HG03159 (cell line): ENCODE results near the gene SPEM2.

ENCODE experiments used
- ATAC-seq: cut with Tn5 transposase; IDR thresholded peaks from one replicate; pipeline ENCODE4 v1.9.1; 2021; ENCODE audit warnings: mild to moderate bottlenecking, moderate library complexity; ENCODE audit not compliant: unreplicated experiment

SPEM2 gene

DNA sequence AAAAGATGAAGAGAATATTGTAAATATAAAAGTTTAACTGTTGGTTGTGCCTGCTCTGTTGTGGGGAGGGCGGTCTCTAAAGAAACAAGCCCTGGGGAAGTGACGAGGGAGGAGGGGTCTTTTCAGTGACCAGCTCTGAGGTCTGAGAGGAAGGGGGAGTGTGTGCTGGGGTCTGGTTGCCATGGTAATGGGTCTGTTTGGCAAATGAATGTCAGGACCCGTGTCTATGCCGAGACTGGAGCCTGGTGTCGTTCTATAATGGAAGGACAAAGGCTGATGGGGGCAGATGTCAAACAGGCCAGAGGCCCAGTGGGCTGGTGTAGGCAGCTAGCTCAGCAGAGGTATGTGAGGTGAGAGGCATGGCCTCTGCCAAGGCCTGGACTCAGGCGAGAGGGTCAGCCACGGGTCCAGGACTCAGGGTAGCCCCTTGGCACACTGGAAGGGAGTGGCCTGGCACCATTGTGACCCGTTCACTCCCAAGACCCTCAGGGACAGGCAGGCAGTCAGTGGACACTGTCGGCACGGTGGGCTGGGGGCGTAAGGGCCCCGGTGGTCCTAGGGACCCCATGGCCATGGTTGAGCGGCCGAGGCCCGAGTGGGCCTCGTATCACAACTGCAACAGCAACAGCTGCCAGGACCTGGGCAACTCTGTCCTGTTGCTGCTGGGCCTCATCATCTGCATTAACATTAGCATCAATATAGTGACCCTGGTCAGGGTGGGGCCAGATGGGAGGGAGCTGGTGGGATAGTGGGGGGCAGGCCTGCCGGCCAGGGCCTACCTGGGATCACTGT, 5.4 kb upstream of the SPEM2 start, which contains the start of gene SPEM1:
SPEM1 (plus strand) TSS at position 506 of the 792 bp plus-strand sequence; CDS start at position 567, 61 bp downstream.
- ATAC-seq = no peak

DNA sequence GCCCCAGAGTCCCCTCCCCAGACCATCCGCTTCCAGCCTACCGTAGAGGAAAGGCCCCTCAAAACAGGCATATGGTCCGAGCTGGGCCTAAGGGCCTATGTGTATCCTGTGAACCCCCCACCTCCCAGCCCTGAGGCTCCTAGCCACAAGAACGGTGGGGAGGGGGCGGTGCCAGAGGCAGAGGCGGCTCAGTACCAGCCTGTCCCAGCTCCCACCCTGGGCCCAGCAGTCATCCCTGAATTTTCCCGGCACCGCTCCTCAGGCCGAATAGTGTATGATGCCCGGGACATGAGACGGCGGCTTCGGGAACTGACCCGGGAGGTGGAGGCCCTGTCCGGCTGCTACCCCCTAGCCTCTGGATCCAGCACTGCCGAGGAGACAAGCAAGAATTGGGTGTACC, 4.2 kb upstream of the SPEM2 start:
- ATAC-seq = no peak

DNA sequence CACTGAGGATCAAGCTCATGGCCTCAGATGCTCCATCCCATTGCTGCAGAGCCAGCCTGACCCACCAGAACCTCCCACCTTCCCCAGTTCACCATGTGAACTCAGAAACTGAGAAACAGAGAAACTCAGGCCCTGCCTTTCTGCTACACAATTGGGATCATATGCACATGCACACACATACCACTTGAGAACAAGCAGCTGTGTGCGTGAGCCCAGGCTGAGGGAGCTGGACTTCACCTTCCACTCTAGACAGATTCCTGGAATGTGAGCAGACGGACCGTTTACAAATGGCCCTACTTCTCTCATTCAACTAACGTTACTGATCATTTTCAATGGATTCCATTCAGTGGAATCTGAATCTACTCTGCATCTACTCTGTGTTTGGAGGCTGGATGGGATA, 1.7 kb upstream of the SPEM2 start:
- ATAC-seq = no peak

DNA sequence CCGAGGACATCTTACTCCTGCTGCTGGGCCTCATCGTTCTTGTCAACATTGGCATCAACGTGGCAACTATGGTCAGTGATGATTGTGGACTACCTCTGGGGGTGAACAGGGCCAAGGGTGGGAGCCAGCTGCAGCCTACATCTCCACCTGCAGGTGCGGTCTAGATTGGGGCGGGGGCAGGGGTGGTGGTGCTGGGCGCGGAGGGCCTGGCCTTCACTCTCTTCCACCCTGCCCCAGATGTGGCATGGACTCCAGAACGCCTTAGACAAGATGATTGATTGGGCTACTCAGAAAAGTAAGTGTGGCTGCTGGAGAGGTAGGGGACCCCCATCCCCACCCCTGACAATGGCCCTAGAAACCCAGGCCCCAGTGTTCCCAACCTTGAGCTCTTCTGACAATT, 340 bp downstream of the SPEM2 start:
- ATAC-seq = no peak

DNA sequence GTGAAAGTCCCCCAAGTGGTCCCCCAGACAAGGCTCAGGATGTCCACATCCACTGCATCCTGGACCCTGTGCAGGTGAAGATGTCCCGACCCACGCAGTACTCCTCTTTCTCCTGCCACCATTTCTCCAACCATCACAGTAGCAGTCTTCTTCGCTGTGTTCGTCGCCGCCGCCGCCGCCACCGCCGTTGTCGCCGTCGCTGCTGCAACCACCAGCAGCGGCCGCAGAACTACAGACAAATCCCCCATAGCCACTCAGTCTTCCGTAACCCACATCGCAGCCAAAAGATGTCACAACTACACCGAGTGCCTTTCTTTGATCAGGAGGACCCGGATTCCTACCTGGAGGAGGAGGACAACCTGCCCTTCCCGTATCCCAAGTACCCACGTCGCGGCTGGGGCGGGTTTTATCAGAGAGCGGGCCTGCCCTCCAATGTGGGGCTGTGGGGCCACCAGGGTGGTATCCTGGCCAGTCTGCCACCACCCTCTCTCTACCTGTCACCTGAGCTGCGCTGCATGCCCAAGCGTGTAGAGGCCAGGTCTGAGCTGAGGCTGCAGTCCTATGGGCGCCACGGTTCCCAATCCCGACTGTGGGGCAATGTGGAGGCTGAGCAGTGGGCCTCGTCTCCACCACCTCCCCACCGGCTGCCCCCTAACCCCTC, 917 bp downstream of the SPEM2 start:
- ATAC-seq = no peak

DNA sequence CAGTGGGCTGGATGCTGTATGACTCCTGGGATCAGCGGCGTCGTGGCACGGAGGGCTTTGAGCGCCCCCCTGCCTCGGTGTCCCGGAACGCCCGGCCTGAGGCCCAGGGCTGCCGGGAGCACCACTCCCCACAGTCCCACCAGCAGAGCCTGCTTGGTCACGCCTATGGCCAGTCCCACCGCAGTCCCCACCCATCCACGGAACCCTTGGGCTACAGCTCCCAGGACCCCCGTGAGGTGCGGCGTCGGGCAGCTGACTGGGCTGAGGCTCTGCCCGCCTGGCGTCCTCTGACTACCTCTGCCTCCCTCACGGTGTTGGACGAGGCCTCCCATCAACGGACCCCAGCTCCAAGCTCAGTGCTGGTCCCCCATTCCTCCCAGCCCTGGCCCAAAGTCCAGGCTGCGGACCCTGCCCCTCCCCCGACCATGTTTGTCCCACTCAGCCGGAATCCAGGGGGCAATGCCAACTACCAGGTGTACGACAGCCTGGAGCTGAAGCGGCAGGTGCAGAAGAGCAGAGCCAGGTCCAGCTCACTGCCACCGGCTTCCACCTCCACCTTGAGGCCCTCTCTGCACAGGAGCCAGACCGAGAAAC, 1.6 kb downstream of the SPEM2 start:
- ATAC-seq = no peak

DNA sequence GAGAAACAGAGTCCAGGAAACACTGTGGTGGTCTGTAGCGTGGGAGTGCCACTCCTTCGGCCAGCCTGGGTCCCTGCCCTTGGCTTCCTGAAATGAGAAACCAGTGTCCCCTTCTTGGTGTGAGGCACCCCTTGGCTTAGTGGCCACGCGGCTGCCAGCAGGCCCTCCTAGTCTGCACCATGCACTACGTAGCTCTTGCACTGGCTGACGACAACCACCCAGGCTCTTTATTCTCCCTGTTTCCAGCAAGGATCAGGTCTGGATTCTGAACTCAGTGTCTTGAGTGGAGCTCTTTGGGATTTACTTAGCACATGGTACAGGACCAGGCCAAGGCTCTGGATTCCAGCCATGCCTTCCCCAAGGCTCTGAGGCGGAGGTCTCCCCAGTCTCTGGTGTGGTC, 2.1 kb downstream of the SPEM2 start:
- no peak for ATAC-seq

DNA sequence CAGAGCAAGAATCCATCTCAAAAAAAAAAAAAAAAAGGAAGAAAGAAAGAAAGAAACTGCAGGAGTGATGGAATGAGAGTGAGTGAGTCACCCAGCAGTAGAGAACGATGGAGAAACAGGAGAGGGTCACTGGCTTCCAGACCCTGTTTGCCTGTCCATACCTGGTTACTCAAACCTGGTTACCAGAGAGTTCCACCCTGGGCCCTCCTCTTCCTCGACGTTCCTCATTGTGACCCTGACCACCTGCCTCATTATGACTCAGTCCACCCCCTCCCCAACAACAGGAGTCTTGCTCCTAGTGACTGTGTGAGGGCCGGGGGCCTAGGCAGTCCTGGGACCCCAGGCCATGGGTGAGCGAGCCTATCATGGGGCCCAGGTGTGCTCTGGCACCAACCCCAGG, 3.1 kb downstream of the SPEM2 start, which contains the start of gene SPEM3:
SPEM3 (plus strand) TSS at position 301 of the 400 bp plus-strand sequence; CDS start at position 347, 46 bp downstream.
- ATAC-seq = no peak

DNA sequence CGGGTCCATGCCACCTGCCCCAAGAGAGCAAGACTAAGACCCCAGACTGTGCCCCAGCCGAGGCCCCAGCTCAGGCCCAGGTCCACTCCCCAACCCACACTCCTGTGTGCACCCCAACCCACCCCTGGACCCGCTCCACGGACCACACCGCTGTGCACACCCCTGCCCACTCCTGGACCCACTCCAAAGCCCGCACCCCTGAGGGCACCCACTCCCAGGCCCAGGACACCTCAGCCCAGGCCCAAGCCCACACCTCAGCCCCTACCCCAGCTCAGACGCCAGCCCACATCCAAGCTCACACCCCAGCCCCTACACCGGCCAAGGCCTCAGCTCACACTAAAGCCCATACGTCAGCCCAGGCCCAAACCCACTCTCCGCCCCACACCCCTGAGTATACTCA, 4.3 kb downstream of the SPEM2 start:
- no peak for ATAC-seq

DNA sequence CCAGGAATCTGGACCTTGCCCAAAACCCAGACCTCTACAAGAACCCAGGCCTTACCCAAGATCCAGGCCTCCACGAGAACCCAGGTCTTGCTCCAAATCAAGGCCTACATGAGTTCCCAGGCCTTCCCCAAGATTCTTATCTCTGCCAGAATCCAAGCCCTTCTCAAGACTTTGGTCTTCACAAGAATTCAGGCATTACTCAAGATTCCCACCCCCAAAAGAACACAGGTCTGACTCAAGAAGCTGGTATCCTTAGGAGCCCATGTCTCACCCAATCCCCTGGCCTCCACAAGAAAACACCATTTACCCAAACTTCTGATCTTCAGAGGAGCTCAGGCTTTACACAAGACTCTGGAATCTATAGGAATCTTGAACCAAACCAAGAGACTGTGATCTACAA, 5.8 kb downstream of the SPEM2 start:
- ATAC-seq = no peak

DNA sequence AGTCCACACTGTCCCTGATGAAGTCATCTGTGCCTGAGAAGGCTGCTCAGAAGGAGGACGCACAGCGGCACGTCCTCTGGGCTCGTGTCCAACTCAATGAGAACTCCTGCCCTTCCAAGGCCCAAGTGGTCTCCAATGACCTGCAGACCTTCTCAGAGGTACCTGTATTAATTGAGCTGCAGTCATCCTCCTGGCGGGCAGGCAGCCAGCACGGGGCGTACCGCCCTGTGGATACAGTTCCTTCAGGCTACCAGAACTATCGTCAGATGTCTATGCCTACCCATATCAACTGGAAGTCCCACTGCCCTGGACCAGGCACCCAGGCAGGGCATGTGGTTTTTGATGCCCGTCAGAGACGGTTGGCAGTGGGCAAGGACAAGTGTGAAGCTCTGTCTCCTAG, 6.9 kb downstream of the SPEM2 start:
- no peak for ATAC-seq

DNA sequence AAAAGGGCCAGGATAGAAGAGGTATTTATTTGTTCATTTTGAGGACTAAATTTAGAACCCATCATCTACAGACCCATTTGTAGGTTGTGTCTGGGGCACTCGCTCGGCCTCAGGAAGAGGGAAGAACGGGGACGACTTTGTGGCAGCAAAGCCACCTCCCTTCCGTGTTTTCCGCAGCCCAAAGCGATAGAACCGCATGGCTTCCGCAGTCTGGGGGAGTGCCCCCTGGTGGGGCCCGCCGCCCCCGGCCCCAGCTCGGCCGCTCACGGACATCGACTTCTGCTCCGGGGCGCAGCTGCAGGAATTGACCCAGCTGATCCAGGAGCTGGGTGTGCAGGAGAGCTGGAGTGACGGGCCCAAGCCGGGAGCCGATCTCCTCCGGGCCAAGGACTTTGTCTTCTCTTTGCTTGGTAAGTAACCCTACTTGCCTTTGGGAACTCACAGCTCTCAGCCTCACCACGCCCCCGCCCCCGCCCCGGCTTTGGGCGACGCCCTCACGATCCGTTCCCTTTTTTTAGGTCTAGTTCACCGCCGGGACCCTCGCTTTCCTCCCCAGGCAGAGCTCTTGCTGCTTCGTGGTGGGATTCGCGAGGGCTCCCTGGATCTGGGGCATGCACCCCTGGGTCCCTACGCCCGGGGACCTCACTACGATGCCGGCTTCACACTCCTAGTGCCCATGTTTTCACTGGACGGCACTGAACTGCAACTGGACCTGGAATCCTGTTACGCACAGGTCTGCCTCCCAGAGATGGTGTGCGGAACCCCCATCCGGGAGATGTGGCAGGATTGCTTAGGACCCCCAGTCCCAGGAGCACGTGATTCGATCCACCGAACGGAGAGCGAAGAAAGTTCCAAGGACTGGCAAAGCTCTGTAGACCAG, 10.5 kb downstream of the SPEM2 start:
- peak; percentile 12 for ATAC-seq

DNA sequence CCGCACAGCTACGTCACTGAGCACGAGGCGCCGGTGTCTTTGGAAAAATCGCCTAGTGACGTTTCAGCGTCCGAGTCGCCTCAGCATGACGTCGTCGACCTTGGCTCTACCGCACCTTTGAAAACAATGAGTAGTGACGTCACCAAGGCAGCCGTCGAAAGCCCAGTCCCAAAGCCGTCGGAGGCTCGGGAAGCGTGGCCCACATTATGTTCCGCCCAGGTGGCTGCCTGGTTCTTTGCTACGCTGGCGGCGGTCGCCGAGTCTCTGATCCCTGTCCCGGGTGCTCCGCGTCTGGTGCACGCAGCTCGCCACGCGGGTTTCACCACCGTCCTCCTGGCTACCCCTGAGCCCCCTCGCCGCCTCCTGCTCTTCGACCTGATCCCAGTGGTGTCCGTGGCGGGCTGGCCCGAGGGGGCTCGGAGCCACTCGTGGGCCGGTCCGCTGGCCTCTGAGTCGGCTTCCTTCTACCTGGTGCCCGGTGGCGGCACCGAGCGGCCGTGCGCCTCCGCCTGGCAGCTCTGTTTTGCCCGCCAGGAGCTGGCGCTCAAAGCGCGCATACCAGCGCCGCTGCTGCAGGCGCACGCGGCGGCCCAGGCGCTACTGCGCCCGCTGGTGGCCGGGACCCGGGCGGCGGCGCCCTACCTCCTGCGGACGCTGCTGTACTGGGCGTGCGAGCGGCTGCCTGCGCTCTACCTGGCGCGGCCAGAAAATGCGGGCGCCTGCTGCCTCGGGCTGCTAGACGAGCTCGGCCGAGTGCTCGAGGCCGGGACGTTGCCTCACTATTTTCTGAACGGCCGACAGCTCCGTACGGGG, 11.3 kb downstream of the SPEM2 start:
- no peak for ATAC-seq

DNA sequence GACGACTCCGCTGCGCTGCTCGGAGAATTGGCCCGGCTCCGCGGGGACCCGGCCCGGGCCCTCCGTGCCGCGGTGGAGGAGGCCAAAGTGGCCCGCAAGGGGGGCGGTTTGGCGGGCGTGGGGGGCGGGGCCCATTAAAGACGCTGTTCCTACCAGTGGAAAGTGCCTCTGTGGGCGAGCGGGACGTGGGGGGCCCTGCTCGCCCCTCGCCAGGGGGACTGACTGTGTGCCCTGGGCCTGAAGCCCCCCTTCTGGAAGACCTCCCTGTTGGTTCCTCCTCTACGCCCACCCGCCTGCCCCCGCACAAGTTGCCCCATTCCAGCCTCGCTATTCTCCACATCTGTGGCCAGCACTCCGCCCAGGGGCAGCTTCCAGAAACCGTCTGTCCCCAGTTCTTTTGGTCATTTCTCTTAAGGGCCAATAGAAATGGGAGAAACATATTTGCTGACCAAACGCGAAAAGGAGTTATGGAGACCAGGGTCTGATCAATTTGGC, 12.0 kb downstream of the SPEM2 start:
- no peak for ATAC-seq

DNA sequence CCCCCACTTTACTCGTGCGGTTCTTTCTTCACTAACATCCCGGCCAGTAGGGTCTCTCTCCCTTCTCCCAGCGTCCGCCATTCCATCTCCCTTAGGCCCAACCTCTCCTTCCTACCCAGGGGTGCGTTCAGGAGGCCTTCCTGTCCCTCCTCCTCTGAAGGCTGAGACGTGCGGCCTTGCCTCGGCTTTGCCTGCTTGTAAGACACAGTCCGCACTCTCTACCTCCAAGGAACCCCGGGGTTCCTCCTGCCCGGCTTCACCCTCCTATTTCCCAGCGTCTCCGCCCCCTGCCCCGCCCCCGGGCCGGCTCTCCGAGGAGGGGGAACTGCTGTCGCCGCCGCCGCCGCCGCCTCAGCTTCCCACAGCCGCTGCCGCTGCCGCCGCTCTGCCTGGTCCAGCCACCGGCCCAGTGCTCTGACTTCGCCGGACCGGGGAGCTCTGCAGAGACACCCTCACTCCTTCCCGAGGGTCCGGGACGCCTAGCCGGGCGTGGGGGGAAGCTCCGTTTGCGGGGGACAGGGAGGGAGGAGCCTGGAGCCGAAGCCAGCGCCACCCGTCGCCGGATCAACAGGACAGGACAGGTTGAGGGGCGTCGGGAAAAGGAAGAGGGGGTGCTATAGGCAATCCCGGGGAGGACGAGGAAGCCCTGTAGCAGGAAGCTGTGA, 12.7 kb downstream of the SPEM2 start:
- no peak for ATAC-seq

DNA sequence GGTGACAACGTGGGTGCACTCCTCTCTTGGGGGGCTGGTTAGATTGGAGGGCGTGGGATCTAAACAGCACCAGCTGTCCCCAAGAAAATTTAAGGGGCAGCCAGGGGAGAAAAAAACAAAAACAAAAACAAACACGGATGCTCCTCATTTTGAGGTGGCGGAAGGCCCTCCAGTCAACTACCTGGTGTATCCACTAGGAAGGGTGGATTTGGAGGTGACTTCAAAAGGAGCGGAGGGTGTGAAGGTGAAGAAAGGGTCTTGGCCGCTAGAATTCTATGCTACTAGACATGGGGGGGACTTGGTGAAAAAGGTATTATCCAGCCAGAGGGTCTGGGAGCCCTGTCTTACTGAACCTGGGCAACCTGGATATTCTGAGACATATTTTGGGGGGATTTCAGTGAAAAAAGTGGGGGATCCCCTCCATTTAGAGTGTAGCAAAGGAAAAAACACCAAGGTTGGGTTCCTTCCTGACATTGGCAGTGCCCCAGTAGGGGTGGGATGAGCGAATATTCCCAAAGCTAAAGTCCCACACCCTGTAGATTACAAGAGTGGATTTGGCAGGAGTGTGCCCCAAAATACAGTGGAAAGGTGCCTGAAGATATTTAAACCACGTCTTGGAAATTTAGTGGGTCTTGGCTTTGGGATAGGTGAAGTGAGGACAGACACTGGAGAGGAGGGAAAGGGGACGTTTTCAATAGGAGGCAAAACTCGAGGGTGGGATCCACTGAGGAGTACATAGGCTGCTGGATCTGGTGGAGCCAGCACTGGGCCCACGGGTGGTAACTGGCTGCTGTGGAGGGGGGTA, 13.4 kb downstream of the SPEM2 start:
- ATAC-seq = no peak

DNA sequence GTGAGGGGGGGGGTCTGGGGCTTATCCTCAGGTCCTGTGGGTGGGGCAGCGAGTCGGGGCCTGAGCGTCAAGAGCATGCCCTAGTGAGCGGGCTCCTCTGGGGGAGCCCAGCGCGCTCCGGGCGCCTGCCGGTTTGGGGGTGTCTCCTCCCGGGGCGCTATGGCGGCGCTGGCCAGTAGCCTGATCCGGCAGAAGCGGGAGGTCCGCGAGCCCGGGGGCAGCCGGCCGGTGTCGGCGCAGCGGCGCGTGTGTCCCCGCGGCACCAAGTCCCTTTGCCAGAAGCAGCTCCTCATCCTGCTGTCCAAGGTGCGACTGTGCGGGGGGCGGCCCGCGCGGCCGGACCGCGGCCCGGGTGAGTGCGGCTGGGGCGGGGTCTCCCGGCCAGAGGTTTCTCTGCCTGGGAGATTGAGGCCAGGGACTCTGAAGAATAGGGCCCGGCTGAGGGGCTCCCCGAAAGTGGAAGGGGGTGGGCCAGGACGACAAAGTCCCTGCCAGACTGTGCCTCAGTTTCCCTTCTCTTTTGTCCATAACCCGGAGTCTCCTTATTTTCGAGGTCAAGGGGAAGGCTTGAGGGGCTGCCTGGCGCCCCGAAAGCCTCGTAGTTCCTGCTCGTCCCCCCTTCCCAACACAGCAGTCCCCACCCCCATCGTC, 14.2 kb downstream of the SPEM2 start, which contains the start of gene FGF11:
FGF11 (plus strand) TSS at position 51 of the 651 bp plus-strand sequence; CDS start at position 160, 109 bp downstream.
- ATAC-seq = no peak
